A204.1 (cell line): ENCODE results near the gene EVA1B.

ENCODE experiments used
- FAIRE-seq: peaks from 2 replicates; lab custom pipeline; 2012; peaks lifted over from hg19 to GRCh38; lab: Jason Lieb, UNC

The EVA1B gene, protein sequence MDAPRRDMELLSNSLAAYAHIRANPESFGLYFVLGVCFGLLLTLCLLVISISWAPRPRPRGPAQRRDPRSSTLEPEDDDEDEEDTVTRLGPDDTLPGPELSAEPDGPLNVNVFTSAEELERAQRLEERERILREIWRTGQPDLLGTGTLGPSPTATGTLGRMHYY

GRCh38 chr1:36323636-36324352 is at the start of gene EVA1B:
Gene EVA1B (minus strand): TSS chr1:36323645. CDS start chr1:36323037, 608 bp downstream.
- FAIRE-seq, result no peak

DNA sequence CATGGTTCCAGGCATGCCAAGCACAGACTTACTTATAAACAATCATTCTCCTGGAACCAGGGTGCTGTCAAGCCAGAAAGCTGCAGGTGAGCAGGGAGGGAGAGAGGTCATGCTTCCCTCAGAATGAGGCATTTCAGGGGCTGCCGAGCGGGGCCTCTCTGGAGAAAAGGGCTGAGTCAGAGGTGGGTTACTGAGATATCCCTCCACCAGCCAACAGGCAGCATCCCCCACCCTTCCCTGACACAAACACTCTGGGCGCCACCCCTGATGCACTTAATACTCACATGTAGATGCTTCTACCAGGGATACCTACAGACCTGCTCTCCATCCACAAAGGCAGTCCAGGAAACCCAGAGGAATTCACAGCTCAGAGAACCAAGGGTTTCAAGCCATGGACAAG is 49.2 kb upstream of the EVA1B start:
- FAIRE-seq, result no peak

- no peak for FAIRE-seq
Observed at GRCh38 chr1:36369061-36369861, 45.8 kb upstream of the EVA1B start.

DNA sequence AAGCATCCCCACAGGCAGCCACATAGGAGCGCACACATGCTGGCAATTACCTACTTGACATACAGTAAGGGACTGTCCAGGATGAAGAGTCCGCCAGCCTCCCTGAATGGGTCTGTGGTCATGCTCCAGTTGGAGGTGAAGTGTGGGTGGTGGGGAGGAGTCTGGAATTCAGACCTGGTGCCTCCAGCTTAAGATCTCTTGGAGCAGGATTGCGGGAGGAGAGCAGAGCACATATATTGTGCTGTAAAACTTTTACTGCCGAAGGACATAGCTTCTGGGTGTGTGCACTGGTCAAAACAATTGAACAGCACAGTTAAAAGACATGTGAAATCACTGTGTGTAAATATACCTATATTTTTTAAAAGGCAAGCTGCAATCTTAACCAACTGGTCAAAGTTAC is 44.4 kb upstream of the EVA1B start:
- FAIRE-seq, result no peak

GRCh38 chr1:36367066-36367465 is 43.6 kb upstream of the EVA1B start:
- FAIRE-seq, result no peak

DNA sequence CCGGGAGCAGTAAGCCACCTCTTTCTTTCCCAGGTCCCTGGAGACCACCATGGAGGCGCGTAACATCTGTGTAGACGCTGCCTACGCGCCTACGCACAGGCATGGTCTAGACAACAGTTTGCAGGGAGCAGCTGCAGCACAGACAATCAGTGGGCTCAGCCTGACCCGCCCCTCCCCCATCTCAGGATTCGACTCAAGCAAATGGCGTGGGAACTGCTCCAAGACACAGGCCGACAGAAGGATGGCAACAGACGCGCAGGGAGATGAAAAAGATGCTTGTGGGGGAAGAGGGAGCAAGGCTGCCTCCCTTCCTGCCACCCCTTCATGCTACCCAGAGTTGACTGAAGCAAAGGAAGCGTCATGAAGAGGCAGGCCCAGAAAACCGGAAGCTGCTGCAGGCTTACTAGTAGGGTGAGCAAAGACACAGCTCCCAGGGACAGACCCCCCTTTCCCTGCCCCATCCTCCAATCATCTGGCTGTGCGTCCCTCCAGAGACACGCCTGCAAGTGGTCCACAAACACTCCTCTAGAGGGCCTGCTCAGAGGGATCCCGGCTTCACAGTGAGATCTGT is 42.7 kb upstream of the EVA1B start:
- FAIRE-seq, result no peak

DNA sequence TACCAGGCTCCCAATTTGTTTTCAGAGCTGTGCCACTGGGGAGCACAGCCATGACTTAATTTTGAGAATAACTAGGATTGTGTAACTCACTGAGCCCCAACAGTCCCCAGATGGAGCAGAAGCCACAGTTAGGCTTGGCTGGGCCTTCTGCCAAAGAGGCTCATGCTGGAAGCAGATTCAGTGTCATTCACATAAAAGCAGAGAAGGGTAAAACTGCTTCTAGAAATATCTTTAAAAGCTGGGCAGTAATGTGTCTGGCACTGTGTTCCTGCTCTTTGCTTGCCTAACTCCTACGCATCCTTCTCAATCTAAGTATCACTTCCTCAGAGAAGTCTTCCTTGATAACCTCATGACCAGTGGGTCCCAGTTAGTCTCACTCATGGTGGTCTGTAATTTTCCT is 41.9 kb upstream of the EVA1B start:
- FAIRE-seq, result no peak

- FAIRE-seq, result no peak
Observed at GRCh38 chr1:36359911-36360550, 36.6 kb upstream of the EVA1B start.

GRCh38 chr1:36359383-36359782 is 35.9 kb upstream of the EVA1B start:
- no peak for FAIRE-seq

- FAIRE-seq, result no peak
Observed at GRCh38 chr1:36358514-36359084, 35.2 kb upstream of the EVA1B start.

- no peak for FAIRE-seq
Observed at GRCh38 chr1:36355811-36356210, 32.4 kb upstream of the EVA1B start.

- FAIRE-seq, result no peak
Observed at GRCh38 chr1:36354486-36354885, 31.0 kb upstream of the EVA1B start.

- FAIRE-seq, result no peak
Observed at GRCh38 chr1:36352910-36353878, 29.7 kb upstream of the EVA1B start.

GRCh38 chr1:36352125-36352909 is 28.9 kb upstream of the EVA1B start:
- FAIRE-seq, result no peak

GRCh38 chr1:36351227-36351977 is 28.0 kb upstream of the EVA1B start:
- no peak for FAIRE-seq

GRCh38 chr1:36350659-36351226 is 27.3 kb upstream of the EVA1B start:
- FAIRE-seq, result no peak

- FAIRE-seq, result no peak
Observed at GRCh38 chr1:36349839-36350238, 26.4 kb upstream of the EVA1B start.

GRCh38 chr1:36349241-36349671 is 25.8 kb upstream of the EVA1B start:
- no peak for FAIRE-seq
